SK-N-SH treated with all-trans-retinoic acid at 6 μM for 48 hours (cell line): Measurements from ENCODE around the gene PID1.

Experiments used
- CREB5 ChIP-seq: fragments of 250-450 bp; sonication (Bioruptor Pico); IDR thresholded peaks from 2 replicates; pipeline ENCODE4 v1.5.1; 2020; ENCODE audit warnings: low read depth, mild to moderate bottlenecking, moderate library complexity
- CSDC2 ChIP-seq: fragments of 250-450 bp; sonication (Bioruptor Pico); IDR thresholded peaks from 2 replicates; pipeline ENCODE4 v1.5.0; 2020; ENCODE audit warnings: mild to moderate bottlenecking, moderate library complexity
- ESRRG ChIP-seq: fragments of 250-450 bp; sonication (Bioruptor Pico); IDR thresholded peaks from 2 replicates; pipeline ENCODE4 v1.6.1; 2021; ENCODE audit warnings: mild to moderate bottlenecking
- GLIS3 ChIP-seq: fragments of 250-450 bp; sonication (Bioruptor Pico); IDR thresholded peaks from 2 replicates; pipeline ENCODE4 v1.5.0; 2020; ENCODE audit warnings: mild to moderate bottlenecking, moderate library complexity
- PATZ1 ChIP-seq: fragments of 250-450 bp; sonication (Bioruptor Pico); IDR thresholded peaks from 2 replicates; pipeline ENCODE4 v1.8.0; 2020; ENCODE audit warnings: mild to moderate bottlenecking, moderate library complexity, borderline replicate concordance
- PPARA ChIP-seq: fragments of 250-450 bp; sonication (Bioruptor Pico); IDR thresholded peaks from 2 replicates; pipeline ENCODE4 v1.5.0; 2020; ENCODE audit warnings: mild to moderate bottlenecking, borderline replicate concordance
- SNAI2 ChIP-seq: fragments of 250-450 bp; sonication (Bioruptor Pico); IDR thresholded peaks from 2 replicates; pipeline ENCODE4 v1.5.0; 2020; ENCODE audit warnings: mild to moderate bottlenecking, moderate library complexity
- TOX ChIP-seq: fragments of 250-450 bp; sonication (Bioruptor Pico); IDR thresholded peaks from 2 replicates; pipeline ENCODE4 v1.8.0; 2021; ENCODE audit warnings: mild to moderate bottlenecking, moderate library complexity, borderline replicate concordance
- TSHZ2 ChIP-seq: fragments of 250-450 bp; sonication (Bioruptor Pico); IDR thresholded peaks from 2 replicates; pipeline ENCODE4 v1.5.0; 2020; ENCODE audit warnings: mild to moderate bottlenecking, moderate library complexity
- ZFP3 ChIP-seq: fragments of 250-450 bp; sonication (Bioruptor Pico); IDR thresholded peaks from 2 replicates; pipeline ENCODE4 v1.5.0; 2020; ENCODE audit warnings: mild to moderate bottlenecking, moderate library complexity
- ZFP30 ChIP-seq: fragments of 450-650 bp; formaldehyde crosslinking; IDR thresholded peaks from 2 replicates; pipeline ENCODE4 v1.5.0; 2022; ENCODE audit warnings: mild to moderate bottlenecking, moderate library complexity
- ZNF70 ChIP-seq: fragments of 450-650 bp; formaldehyde crosslinking; IDR thresholded peaks from 2 replicates; pipeline ENCODE4 v1.5.0; 2020; ENCODE audit warnings: mild to moderate bottlenecking, moderate library complexity

- TF ChIP-seq SNAI2 (CRISPR knock-in tag) = no peak
- no peak for TF ChIP-seq TSHZ2 (CRISPR knock-in tag)
- TF ChIP-seq ESRRG (CRISPR knock-in tag) = no peak
- TF ChIP-seq CSDC2 (CRISPR knock-in tag) = no peak
- no peak for TF ChIP-seq PPARA (CRISPR knock-in tag)
- no peak for TF ChIP-seq ZFP3 (CRISPR knock-in tag)
- no peak for TF ChIP-seq ZFP30 (CRISPR knock-in tag)
- no peak for TF ChIP-seq GLIS3 (CRISPR knock-in tag)
- TF ChIP-seq ZNF70 (CRISPR knock-in tag) = no peak
- no peak for TF ChIP-seq TOX (CRISPR knock-in tag)
- no peak for TF ChIP-seq CREB5 (CRISPR knock-in tag)
- TF ChIP-seq PATZ1 = no peak
Measured at GRCh38 chr2:229221641-229222040, 49.4 kb downstream of the PID1 start.
